SH-SY5Y (cell line): ENCODE results near the gene KSR1.

Source experiments
- GATA2 ChIP-seq: IDR thresholded peaks from 2 replicates; pipeline ENCODE4 v1.6.1; 2011; ENCODE audit warnings: mild to moderate bottlenecking, low read depth, low read length
- GATA3 ChIP-seq: IDR thresholded peaks from 2 replicates; pipeline ENCODE4 v1.6.1; 2011; ENCODE audit warnings: low read depth, mild to moderate bottlenecking, low read length, moderate library complexity

- no peak for TF ChIP-seq GATA2
- no peak for TF ChIP-seq GATA3
These were observed 123.7 kb downstream of the KSR1 start for GRCh38 chr17:27579897-27580321.
